Measurements from ENCODE around the gene NFE2L1. TPM values are rescaled to one million over a fixed set of nuclear protein-coding genes. Genes with fewer than 3 reads are reported as not detected.
A peak's percentile ranks its signal among the peaks of the same experiment; 100 is the strongest.
"Not testable (repeated sequence)": the region's sequence is repeated elsewhere in the genome, so short reads cannot be mapped to it uniquely, and the experiment has no call there.

NFE2L1 gene
- total RNA-seq, 4 donors from 2014 or later: 164 to 281 (median 264) TPM

DNA sequence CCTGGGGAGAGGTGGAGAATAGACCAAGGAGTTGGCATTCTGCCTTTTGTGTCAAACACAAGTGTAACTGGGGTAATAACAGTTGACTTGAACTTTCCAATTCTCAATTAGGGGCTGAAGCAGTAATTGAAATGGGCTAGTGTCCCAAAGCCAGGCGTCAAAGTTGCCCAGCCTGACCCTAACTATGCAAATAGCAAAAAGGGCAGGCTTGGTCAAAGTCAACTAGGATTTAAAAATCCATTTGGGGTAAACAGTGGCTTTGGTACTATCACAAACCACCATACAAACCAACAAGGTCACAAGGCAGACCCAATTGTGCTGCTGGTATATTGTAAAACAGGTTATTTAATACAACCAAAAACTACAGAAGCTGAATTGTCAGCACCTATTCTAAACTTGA is 18.0 kb downstream of the NFE2L1 start:
- no peak for DNase-seq (ENCODE audit: extremely low spot score)
- H3K36me3 ChIP-seq: peaks cover 33 to 91% (median 76%) of the 10 kb centered on the region in 4 donors

DNA sequence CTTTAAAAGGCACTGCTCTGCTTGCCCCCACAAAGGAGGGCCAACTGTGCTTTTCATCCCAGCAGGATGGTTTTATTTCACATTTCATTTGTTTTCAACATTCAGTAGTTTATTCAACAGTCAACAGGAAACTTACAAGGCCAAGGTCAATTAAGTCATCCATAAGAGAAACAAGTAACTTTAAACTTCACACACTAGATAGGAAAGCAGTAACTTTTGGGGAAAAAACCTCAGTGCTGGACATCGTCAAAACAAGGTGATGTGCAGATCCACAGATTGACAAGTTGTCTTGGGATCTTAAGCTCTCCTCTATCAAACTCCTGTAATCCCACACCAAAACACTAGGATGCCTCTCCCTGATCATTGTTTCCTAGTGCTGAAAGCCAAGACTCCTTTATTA is 18.5 kb downstream of the NFE2L1 start:
- TF ChIP-seq, protein P1, sequence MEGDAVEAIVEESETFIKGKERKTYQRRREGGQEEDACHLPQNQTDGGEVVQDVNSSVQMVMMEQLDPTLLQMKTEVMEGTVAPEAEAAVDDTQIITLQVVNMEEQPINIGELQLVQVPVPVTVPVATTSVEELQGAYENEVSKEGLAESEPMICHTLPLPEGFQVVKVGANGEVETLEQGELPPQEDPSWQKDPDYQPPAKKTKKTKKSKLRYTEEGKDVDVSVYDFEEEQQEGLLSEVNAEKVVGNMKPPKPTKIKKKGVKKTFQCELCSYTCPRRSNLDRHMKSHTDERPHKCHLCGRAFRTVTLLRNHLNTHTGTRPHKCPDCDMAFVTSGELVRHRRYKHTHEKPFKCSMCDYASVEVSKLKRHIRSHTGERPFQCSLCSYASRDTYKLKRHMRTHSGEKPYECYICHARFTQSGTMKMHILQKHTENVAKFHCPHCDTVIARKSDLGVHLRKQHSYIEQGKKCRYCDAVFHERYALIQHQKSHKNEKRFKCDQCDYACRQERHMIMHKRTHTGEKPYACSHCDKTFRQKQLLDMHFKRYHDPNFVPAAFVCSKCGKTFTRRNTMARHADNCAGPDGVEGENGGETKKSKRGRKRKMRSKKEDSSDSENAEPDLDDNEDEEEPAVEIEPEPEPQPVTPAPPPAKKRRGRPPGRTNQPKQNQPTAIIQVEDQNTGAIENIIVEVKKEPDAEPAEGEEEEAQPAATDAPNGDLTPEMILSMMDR (IDR thresholded peaks at IDR 0.05): no peak
- TF ChIP-seq POLR2AphosphoS5 (IDR thresholded peaks at IDR 0.05) (no peak), EP300 (IDR thresholded peaks at IDR 0.05) (no peak), POLR2A (IDR thresholded peaks at IDR 0.05; ENCODE audit: low read depth) (no peak)
- Histone ChIP-seq H3K27ac (replicated peaks in 1 of 4) (peak overlapping the region in 2 of 4 donors; percentile 34 to 40), H3K4me1 (peaks cover 7 to 39% (median 23%) of the 10 kb centered on the region in 4 donors), H3K27me3 (no peaks in the 10 kb centered on the region), H3K36me3 (peaks cover 34 to 91% (median 75%) of the 10 kb centered on the region in 4 donors), H3K4me3 (no peak overlapping the region), H3K9me3 (no peaks in the 10 kb centered on the region)
- 80% methylated on average over 1 of the region's 1 CpG for WGBS
- intact Hi-C loops (cut with DNase I): no loop called here
- DNase-seq (ENCODE audit: extremely low spot score): no peak

More for the DNA sequence above, 18.0 kb downstream of the NFE2L1 start:
- 77% methylated on average over 1 of the region's 1 CpG for WGBS
- H3K27ac ChIP-seq (replicated peaks in 1 of 4): peak overlapping the region in 3 of 4 donors; percentile 25 to 40 (median 34)
- no peak overlapping the region for H3K4me3 ChIP-seq
- intact Hi-C loops (cut with DNase I): no loop called here
- no peaks in the 10 kb centered on the region for H3K27me3 ChIP-seq
- TF ChIP-seq EP300 (IDR thresholded peaks at IDR 0.05) (no peak), POLR2A (IDR thresholded peaks at IDR 0.05; ENCODE audit: low read depth) (no peak), POLR2AphosphoS5 (IDR thresholded peaks at IDR 0.05) (no peak)
- TF ChIP-seq, protein P1 (IDR thresholded peaks at IDR 0.05): no peak
- no peaks in the 10 kb centered on the region for H3K9me3 ChIP-seq
- H3K4me1 ChIP-seq: peaks cover 7 to 43% (median 25%) of the 10 kb centered on the region in 4 donors

DNA sequence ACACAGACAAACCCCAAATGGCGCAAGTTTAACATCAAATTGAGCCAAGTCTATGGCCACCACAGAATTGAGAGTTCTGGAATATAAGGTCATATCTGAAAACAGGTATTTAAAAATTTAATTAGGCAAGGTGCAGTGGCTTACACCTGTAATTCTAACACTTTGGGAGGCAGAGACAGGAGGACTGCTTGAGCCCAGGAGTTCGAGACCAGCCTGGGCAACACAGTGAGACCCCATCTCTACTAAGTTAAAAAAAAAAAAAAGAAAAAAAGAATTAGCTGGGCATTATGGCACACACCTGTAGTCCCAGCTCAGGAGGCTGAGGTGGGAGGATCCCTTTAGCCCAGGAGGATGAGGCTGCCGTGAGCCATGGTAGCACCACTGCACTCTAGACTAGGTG is 19.1 kb downstream of the NFE2L1 start:
- Histone ChIP-seq H3K36me3 (peaks cover 28 to 89% (median 72%) of the 10 kb centered on the region in 4 donors), H3K27ac (replicated peaks in 1 of 4) (no peak overlapping the region), H3K4me1 (peaks cover 7 to 34% (median 21%) of the 10 kb centered on the region in 4 donors), H3K9me3 (no peaks in the 10 kb centered on the region), H3K27me3 (no peaks in the 10 kb centered on the region), H3K4me3 (no peak overlapping the region)
- no peak for TF ChIP-seq EP300 (IDR thresholded peaks at IDR 0.05)
- TF ChIP-seq POLR2A (IDR thresholded peaks at IDR 0.05; ENCODE audit: low read depth): no peak
- TF ChIP-seq POLR2AphosphoS5 (IDR thresholded peaks at IDR 0.05): no peak
- DNase-seq (ENCODE audit: extremely low spot score): no peak
- intact Hi-C loops (cut with DNase I): no loop called here
- 94% methylated on average over 3 of the region's 3 CpGs for WGBS

DNA sequence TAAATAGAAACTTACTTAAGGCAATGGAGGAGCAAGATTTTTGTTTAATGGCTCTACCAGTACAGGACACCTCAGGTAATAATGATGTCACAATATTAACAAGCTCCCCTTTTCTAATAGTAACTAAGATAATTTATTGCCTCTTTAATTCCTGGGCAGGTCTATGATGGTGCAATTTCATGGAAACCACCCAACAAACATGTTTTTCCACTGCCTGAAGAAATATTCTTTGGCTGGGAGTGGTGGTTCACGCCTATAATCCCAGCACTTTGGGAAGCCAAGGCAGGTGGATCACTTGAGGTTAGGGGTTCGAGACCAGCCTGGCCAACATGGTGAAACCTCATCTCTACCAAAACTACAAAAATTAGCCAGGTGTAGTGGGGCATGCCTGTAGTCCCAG is 19.6 kb downstream of the NFE2L1 start:
- Histone ChIP-seq H3K4me1 (peaks cover 7 to 33% (median 19%) of the 10 kb centered on the region in 4 donors), H3K27ac (replicated peaks in 1 of 4) (peak overlapping the region in 1 of 4 donors; percentile 20), H3K36me3 (peaks cover 22 to 88% (median 68%) of the 10 kb centered on the region in 4 donors)
- H3K9me3 ChIP-seq; DNase-seq (ENCODE audit: extremely low spot score); intact Hi-C loops (cut with DNase I); H3K27me3 ChIP-seq; H3K4me3 ChIP-seq: not testable (repeated sequence)
- 83% methylated on average over 2 of the region's 2 CpGs for WGBS

DNA sequence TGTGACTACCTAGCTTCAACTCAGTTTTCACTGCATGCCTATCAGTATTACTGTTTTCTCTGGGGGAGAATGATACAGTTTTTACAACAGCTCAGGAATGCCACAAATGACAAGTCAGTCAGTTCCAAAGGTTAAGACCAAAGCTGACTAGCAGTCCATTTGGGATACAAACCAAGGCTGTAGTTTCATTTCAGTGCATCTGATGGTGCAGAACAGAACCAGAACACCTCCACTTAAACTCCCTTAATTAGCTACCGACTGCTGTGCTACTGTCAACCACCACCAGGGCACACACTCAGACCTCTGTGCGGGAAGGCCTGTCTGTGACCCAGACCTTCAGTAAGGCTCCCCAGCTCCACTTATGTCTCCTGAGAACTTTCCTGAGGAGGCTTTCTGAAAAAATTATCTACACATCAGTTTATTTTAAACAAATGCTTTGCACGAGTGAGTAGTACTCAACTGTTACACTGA is 20.4 kb downstream of the NFE2L1 start:
- no peak overlapping the region for H3K27ac ChIP-seq (replicated peaks in 1 of 4)
- intact Hi-C loops (cut with DNase I): no loop called here
- H3K9me3 ChIP-seq: no peaks in the 10 kb centered on the region
- no peak for DNase-seq (ENCODE audit: extremely low spot score)
- H3K4me1 ChIP-seq: peaks cover 7 to 31% (median 19%) of the 10 kb centered on the region in 4 donors
- TF ChIP-seq, protein P1 (IDR thresholded peaks at IDR 0.05): peak in 1 of 3 experiments; percentile 29
- TF ChIP-seq POLR2A (IDR thresholded peaks at IDR 0.05; ENCODE audit: low read depth): no peak
- TF ChIP-seq POLR2AphosphoS5 (IDR thresholded peaks at IDR 0.05): no peak
- no peak overlapping the region for H3K4me3 ChIP-seq
- H3K36me3 ChIP-seq: peaks cover 16 to 85% (median 66%) of the 10 kb centered on the region in 4 donors
- 61% methylated on average over 2 of the region's 3 CpGs for WGBS
- H3K27me3 ChIP-seq: no peaks in the 10 kb centered on the region

DNA sequence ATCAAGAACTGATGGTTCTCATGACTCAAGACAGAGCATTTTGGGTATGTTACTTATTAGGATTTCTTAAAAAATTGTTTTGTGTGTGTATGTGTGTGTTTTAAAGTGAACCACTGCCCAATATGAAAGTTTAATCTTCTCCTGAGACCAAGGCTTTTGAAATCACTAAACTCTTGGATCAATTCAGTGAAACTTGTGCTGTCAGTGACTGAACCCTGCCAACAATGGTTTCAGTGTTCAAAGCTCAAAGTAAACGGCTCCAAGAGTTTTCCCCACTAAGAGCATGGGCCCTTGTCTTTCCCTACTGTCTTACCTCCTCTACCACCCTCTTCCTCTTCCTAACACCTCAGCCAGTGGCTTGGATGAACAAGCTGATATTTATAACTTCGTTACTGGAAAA is 22.0 kb downstream of the NFE2L1 start:
- H3K4me1 ChIP-seq: peaks cover 11 to 24% (median 16%) of the 10 kb centered on the region in 4 donors
- intact Hi-C loops (cut with DNase I): no loop called here
- H3K36me3 ChIP-seq: peaks cover 17 to 86% (median 59%) of the 10 kb centered on the region in 4 donors
- no peaks in the 10 kb centered on the region for H3K27me3 ChIP-seq
- no peak overlapping the region for H3K27ac ChIP-seq (replicated peaks in 1 of 4)
- DNase-seq (ENCODE audit: extremely low spot score): no peak
- 61% methylated on average over 2 of the region's 2 CpGs for WGBS
- no peak overlapping the region for H3K4me3 ChIP-seq
- TF ChIP-seq POLR2A (IDR thresholded peaks at IDR 0.05; ENCODE audit: low read depth) (no peak), POLR2AphosphoS5 (IDR thresholded peaks at IDR 0.05) (no peak), EP300 (IDR thresholded peaks at IDR 0.05) (no peak)
- no peaks in the 10 kb centered on the region for H3K9me3 ChIP-seq
